Neural cell (in vitro differentiated cells): ENCODE measurements around the gene FAM53B. TPM values are rescaled to one million over a fixed set of nuclear protein-coding genes. Genes with fewer than 3 reads are reported as not detected.

Source experiments
- H2AFZ ChIP-seq: fragments of 200-600, 300-800 bp; sonication (generic), shearing (Covaris generic); 2 replicates; pipeline ENCODE4 v1.6.0; 2014; ENCODE audit warnings: low read depth, mild to moderate bottlenecking, antibody characterized with exemption, low read length, moderate library complexity
- H3F3A ChIP-seq: fragments of 200-600 bp; shearing (Covaris generic); 2 replicates; pipeline ENCODE4 v1.6.1; 2016; ENCODE audit warnings: mild to moderate bottlenecking, moderate library complexity, mixed read lengths, antibody characterized with exemption, low read length; ENCODE audit not compliant: insufficient read depth, poor library complexity, severe bottlenecking
- H3K27ac ChIP-seq: fragments of 200-600, 300-800 bp; sonication (generic), shearing (Covaris generic); 2 replicates; pipeline ENCODE4 v1.5.1; 2014; ENCODE audit warnings: mild to moderate bottlenecking, low read length, moderate library complexity
- H3K27me3 ChIP-seq: fragments of 300-800, 200-600 bp; sonication (generic), shearing (Covaris generic); 2 replicates; pipeline ENCODE4 v1.6.0; 2014; ENCODE audit warnings: mild to moderate bottlenecking, low read depth, low read length, moderate library complexity; ENCODE audit not compliant: insufficient read depth
- H3K36me3 ChIP-seq: fragments of 300-800, 200-600 bp; sonication (generic), shearing (Covaris generic); 2 replicates; pipeline ENCODE4 v1.5.1; 2014; ENCODE audit warnings: mild to moderate bottlenecking, antibody characterized with exemption, low read length, moderate library complexity; ENCODE audit not compliant: insufficient read depth
- H3K4me2 ChIP-seq: fragments of 300-800, 200-600 bp; sonication (generic), shearing (Covaris generic); 2 replicates; pipeline ENCODE4 v1.6.0; 2014; ENCODE audit warnings: mild to moderate bottlenecking, low read length
- H3K4me3 ChIP-seq: fragments of 300-800, 200-600 bp; sonication (generic), shearing (Covaris generic); 2 replicates; pipeline ENCODE4 v1.5.1; 2014; ENCODE audit warnings: mild to moderate bottlenecking, low read length, moderate library complexity
- H3K79me2 ChIP-seq: fragments of 200-600 bp; shearing (Covaris generic); replicated peaks from 2 replicates; pipeline ENCODE4 v1.6.0; 2014; ENCODE audit warnings: mild to moderate bottlenecking, low read length, moderate library complexity; ENCODE audit not compliant: insufficient read depth
- H3K9ac ChIP-seq: fragments of 300-800, 200-600 bp; sonication (generic), shearing (Covaris generic); 2 replicates; pipeline ENCODE4 v1.6.1; 2016; ENCODE audit warnings: mild to moderate bottlenecking, low read length, mixed read lengths
- H3K9me2 ChIP-seq: fragments of 200-600 bp; shearing (Covaris generic); 2 replicates; pipeline ENCODE4 v1.6.1; 2016; ENCODE audit warnings: mild to moderate bottlenecking, low read length, mixed read lengths; ENCODE audit not compliant: insufficient read depth
- H3K9me3 ChIP-seq: fragments of 200-600, 300-800 bp; sonication (generic), shearing (Covaris generic); 2 replicates; pipeline ENCODE4 v1.6.1; 2016; ENCODE audit warnings: mild to moderate bottlenecking, mixed run types, low read length, moderate library complexity, mixed read lengths
- H4K20me1 ChIP-seq: fragments of 200-600 bp; shearing (Covaris generic); 2 replicates; pipeline ENCODE4 v1.6.1; 2016; ENCODE audit warnings: mild to moderate bottlenecking, mixed run types; ENCODE audit not compliant: insufficient read depth
- CTCF ChIP-seq: fragments of 450-650 bp; IDR thresholded peaks from 2 replicates; pipeline ENCODE4 v1.5.1; 2014; ENCODE audit warnings: antibody characterized with exemption, mild to moderate bottlenecking, moderate library complexity; ENCODE audit not compliant: poor library complexity, severe bottlenecking
- EP300 ChIP-seq: fragments of 450-650 bp; conservative IDR thresholded peaks from 2 replicates; pipeline ENCODE4 v1.6.1; 2014; ENCODE audit warnings: antibody characterized with exemption, mild to moderate bottlenecking, moderate library complexity; ENCODE audit not compliant: poor library complexity, severe bottlenecking
- EZH2 ChIP-seq: fragments of 200-600, 300-800 bp; shearing (Covaris generic), sonication (generic); IDR thresholded peaks from 2 replicates; pipeline ENCODE4 v1.6.1; 2014; ENCODE audit warnings: antibody characterized with exemption, low read length, borderline replicate concordance, mild to moderate bottlenecking; ENCODE audit not compliant: insufficient read depth, poor library complexity, severe bottlenecking
- MXI1 ChIP-seq: fragments of 450-650 bp; conservative IDR thresholded peaks from 2 replicates; pipeline ENCODE4 v1.6.1; 2014; ENCODE audit warnings: antibody characterized with exemption, mild to moderate bottlenecking; ENCODE audit not compliant: poor library complexity, severe bottlenecking
- POLR2AphosphoS5 ChIP-seq: IDR thresholded peaks from 2 replicates; pipeline ENCODE4 v1.6.1; 2012
- RAD21 ChIP-seq: fragments of 450-650 bp; conservative IDR thresholded peaks from 2 replicates; pipeline ENCODE4 v1.6.1; 2014; ENCODE audit warnings: antibody characterized with exemption, mild to moderate bottlenecking, moderate library complexity
- REST ChIP-seq: IDR thresholded peaks from 2 replicates; pipeline ENCODE4 v1.6.1; 2012; ENCODE audit warnings: borderline replicate concordance
- SMC3 ChIP-seq: fragments of 450-650 bp; conservative IDR thresholded peaks from 2 replicates; pipeline ENCODE4 v1.6.1; 2014; ENCODE audit warnings: antibody characterized with exemption, mild to moderate bottlenecking, moderate library complexity; ENCODE audit not compliant: poor library complexity
- TAF1 ChIP-seq: IDR thresholded peaks from 2 replicates; pipeline ENCODE4 v1.6.1; 2012; ENCODE audit warnings: low read depth
- polyA plus RNA-seq: library from polyadenylated mRNA; depleted of rRNA; stranded (reverse); fragments of >200 nt; gene quantifications from 2 replicates; pipeline ENCODE4 v1.2.3, GENCODE V29; 2014

The FAM53B gene
- polyA plus RNA-seq, 1 donor from 2014 or later = 21.8 TPM

GRCh38 chr10:124624006-124624405 lies 120.2 kb downstream of the FAM53B start:
- TF ChIP-seq TAF1 (no peak), SMC3 (no peak), CTCF (no peak), EP300 (no peak), POLR2AphosphoS5 (no peak), MXI1 (no peak), RAD21 (no peak)
- Histone ChIP-seq H3K4me2 (no peak overlapping the region), H3K27me3 (no peaks in the 10 kb centered on the region), H3K9ac (no peak overlapping the region), H3F3A (no peaks in the 10 kb centered on the region), H3K79me2 (no peaks in the 10 kb centered on the region), H3K36me3 (no peaks in the 10 kb centered on the region), H2AFZ (no peak overlapping the region), H4K20me1 (no peaks in the 10 kb centered on the region), H3K4me3 (no peak overlapping the region), H3K9me3 (no peaks in the 10 kb centered on the region), H3K27ac (no peak overlapping the region), H3K9me2 (no peaks in the 10 kb centered on the region)

GRCh38 chr10:124622866-124623536 lies 121.2 kb downstream of the FAM53B start:
- no peaks in the 10 kb centered on the region for H3K79me2 ChIP-seq
- H3K4me3 ChIP-seq = no peak overlapping the region
- no peaks in the 10 kb centered on the region for H3K36me3 ChIP-seq
- H3K9me3 ChIP-seq = no peaks in the 10 kb centered on the region
- TF ChIP-seq TAF1 (no peak), EP300 (no peak), REST (no peak), POLR2AphosphoS5 (no peak), MXI1 (no peak), EZH2 (no peak), RAD21 (no peak)
- H3K4me2 ChIP-seq = no peak overlapping the region
- no peaks in the 10 kb centered on the region for H4K20me1 ChIP-seq
- no peak overlapping the region for H2AFZ ChIP-seq
- H3K27ac ChIP-seq = no peak overlapping the region
- H3K9ac ChIP-seq = no peak overlapping the region
- no peaks in the 10 kb centered on the region for H3F3A ChIP-seq
- no peaks in the 10 kb centered on the region for H3K27me3 ChIP-seq
- H3K9me2 ChIP-seq = no peaks in the 10 kb centered on the region
